ENCODE measurements around the gene NUDT1. TPM values are rescaled to one million over a fixed set of nuclear protein-coding genes. Genes with fewer than 3 reads are reported as not detected.
A peak's percentile ranks its signal among the peaks of the same experiment; 100 is the strongest.

The NUDT1 gene
- total RNA-seq, 1 donor from 2014 or later, result 12.8 TPM

GRCh38 chr7:2202901-2203765 lies 38.9 kb upstream of the NUDT1 start:
- DNase-seq (ENCODE audit: extremely low spot score, unreplicated experiment), result no peak
- Mint-ChIP-seq H3K4me3 (ENCODE audit: unreplicated experiment) (no peak overlapping the region), H3K27me3 (ENCODE audit: unreplicated experiment) (no peaks in the 10 kb centered on the region), H3K4me1 (ENCODE audit: unreplicated experiment) (peaks cover 24% of the 10 kb centered on the region), H3K36me3 (ENCODE audit: unreplicated experiment) (peaks cover 18% of the 10 kb centered on the region), H3K9me3 (ENCODE audit: unreplicated experiment) (no peaks in the 10 kb centered on the region), H3K27ac (ENCODE audit: unreplicated experiment) (no peak overlapping the region)
- peak; percentile 25 for TF ChIP-seq CTCF (IDR thresholded peaks at IDR 0.05)

GRCh38 chr7:2203766-2204300 lies 38.2 kb upstream of the NUDT1 start:
- H3K36me3 Mint-ChIP-seq (ENCODE audit: unreplicated experiment), result peaks cover 22% of the 10 kb centered on the region
- H3K9me3 Mint-ChIP-seq (ENCODE audit: unreplicated experiment), result no peaks in the 10 kb centered on the region
- no peak overlapping the region for H3K4me3 Mint-ChIP-seq (ENCODE audit: unreplicated experiment)
- TF ChIP-seq CTCF (IDR thresholded peaks at IDR 0.05), result no peak
- H3K27ac Mint-ChIP-seq (ENCODE audit: unreplicated experiment), result no peak overlapping the region
- peaks cover 24% of the 10 kb centered on the region for H3K4me1 Mint-ChIP-seq (ENCODE audit: unreplicated experiment)
- DNase-seq (ENCODE audit: extremely low spot score, unreplicated experiment), result no peak
- H3K27me3 Mint-ChIP-seq (ENCODE audit: unreplicated experiment), result no peaks in the 10 kb centered on the region

DNA sequence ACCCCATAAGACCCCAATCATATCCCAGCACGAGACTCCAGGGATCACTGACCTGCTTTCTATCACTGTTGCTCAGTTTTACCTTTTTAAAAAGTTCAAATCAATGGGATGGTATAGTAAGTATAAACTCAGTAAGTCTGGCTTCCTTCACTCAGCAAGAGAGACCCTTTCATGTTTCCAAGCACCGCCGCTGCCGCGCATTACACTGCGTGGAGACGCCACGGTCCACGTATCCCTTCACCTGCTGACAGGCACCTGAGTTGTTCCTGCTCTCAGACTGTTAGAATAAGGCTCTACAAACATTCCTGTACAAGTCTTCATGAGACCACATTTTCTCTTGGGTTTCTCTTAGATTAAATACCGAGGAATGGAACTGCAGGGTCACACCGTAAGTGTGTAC lies 37.6 kb upstream of the NUDT1 start:
- Mint-ChIP-seq H3K27me3 (ENCODE audit: unreplicated experiment) (no peaks in the 10 kb centered on the region), H3K27ac (ENCODE audit: unreplicated experiment) (no peak overlapping the region), H3K4me3 (ENCODE audit: unreplicated experiment) (no peak overlapping the region), H3K36me3 (ENCODE audit: unreplicated experiment) (peaks cover 20% of the 10 kb centered on the region), H3K4me1 (ENCODE audit: unreplicated experiment) (peaks cover 24% of the 10 kb centered on the region), H3K9me3 (ENCODE audit: unreplicated experiment) (no peaks in the 10 kb centered on the region)
- DNase-seq (ENCODE audit: extremely low spot score, unreplicated experiment), result no peak
- TF ChIP-seq CTCF (IDR thresholded peaks at IDR 0.05), result no peak

DNA sequence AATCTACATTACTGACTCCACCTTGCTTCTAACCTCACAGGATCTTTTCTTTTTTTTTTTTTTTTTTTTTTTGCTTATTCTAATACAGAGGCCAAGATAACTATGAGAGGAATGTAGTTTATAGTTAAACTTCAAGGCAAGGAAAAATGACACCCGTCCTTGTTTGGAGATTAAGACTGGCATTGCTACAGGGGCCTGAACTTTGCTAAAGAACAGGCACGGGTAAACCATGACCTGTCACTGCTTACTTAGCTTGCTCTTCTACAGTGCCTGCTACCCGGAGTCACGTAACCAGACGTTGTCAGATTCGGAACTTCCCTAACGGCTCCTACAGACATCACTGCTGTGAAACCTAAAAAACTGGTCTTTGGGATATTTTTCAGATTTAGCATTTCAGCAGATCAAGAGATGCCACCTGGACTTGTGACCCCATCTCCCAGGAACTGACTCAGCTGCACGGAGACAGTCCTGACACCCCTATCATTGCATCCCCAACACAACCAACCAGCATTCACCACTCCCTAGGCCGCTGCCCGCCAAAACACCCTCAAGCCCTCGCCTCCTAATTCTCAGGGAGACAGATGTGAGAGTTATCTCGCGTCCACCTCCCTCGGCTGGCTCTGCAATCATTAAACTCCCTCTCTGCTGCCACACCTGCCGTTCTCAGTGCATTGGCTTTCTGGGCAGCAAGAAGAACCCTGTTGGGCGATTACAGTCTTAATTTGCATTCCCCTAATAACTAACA lies 36.8 kb upstream of the NUDT1 start:
- no peak for TF ChIP-seq CTCF (IDR thresholded peaks at IDR 0.05)
- Mint-ChIP-seq H3K27me3 (ENCODE audit: unreplicated experiment) (no peaks in the 10 kb centered on the region), H3K4me3 (ENCODE audit: unreplicated experiment) (no peak overlapping the region), H3K36me3 (ENCODE audit: unreplicated experiment) (peaks cover 19% of the 10 kb centered on the region), H3K4me1 (ENCODE audit: unreplicated experiment) (peaks cover 24% of the 10 kb centered on the region), H3K9me3 (ENCODE audit: unreplicated experiment) (no peaks in the 10 kb centered on the region), H3K27ac (ENCODE audit: unreplicated experiment) (no peak overlapping the region)
- no peak for DNase-seq (ENCODE audit: extremely low spot score, unreplicated experiment)

DNA sequence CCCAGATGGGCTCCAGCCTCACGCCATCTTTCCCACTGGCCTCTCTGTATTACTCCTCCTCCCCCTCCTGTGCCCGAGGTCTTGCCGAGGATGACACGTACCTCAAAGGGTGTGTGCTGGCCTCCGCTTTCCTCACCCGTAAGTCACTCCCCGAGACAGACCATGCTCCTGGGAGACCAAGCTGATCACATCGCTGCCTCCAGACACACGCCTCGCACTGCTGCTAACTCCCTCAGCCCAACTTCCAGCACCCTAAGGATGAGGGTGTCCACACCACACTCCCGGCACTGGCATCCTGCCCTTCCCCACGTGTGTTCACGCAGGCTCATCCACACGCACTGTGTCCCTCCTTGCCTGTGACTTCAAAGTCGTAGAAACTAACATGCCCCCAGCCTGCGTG lies 33.3 kb upstream of the NUDT1 start:
- TF ChIP-seq CTCF (IDR thresholded peaks at IDR 0.05), result no peak
- Mint-ChIP-seq H3K4me1 (ENCODE audit: unreplicated experiment) (peaks cover 19% of the 10 kb centered on the region), H3K27me3 (ENCODE audit: unreplicated experiment) (no peaks in the 10 kb centered on the region), H3K4me3 (ENCODE audit: unreplicated experiment) (no peak overlapping the region), H3K27ac (ENCODE audit: unreplicated experiment) (no peak overlapping the region), H3K9me3 (ENCODE audit: unreplicated experiment) (no peaks in the 10 kb centered on the region), H3K36me3 (ENCODE audit: unreplicated experiment) (peaks cover 38% of the 10 kb centered on the region)
- no peak for DNase-seq (ENCODE audit: extremely low spot score, unreplicated experiment)

Measured in osteocyte (in vitro differentiated cells).